GM21447 (cell line): Measurements from ENCODE around the gene UQCRQ.
"Not testable (repeated sequence)": the region's sequence is repeated elsewhere in the genome, so short reads cannot be mapped to it uniquely, and the experiment has no call there.

Source experiments
- ATAC-seq: cut with Tn5 transposase; IDR thresholded peaks from one replicate; pipeline ENCODE4 v1.9.1; 2021; ENCODE audit not compliant: unreplicated experiment

UQCRQ gene

GRCh38 chr5:132831095-132831860 is 35.2 kb upstream of the UQCRQ start:
- no peak for ATAC-seq

- no peak for ATAC-seq
These were observed 33.8 kb upstream of the UQCRQ start for GRCh38 chr5:132832612-132833011.

GRCh38 chr5:132834057-132834456 is 32.4 kb upstream of the UQCRQ start:
- ATAC-seq = no peak

- no peak for ATAC-seq
These were observed 29.6 kb upstream of the UQCRQ start for GRCh38 chr5:132836852-132837251.

GRCh38 chr5:132837868-132838267 is 28.6 kb upstream of the UQCRQ start:
- no peak for ATAC-seq

GRCh38 chr5:132838516-132839282 is 27.7 kb upstream of the UQCRQ start:
- ATAC-seq = no peak

GRCh38 chr5:132839426-132840301 is 26.8 kb upstream of the UQCRQ start:
- ATAC-seq = no peak

GRCh38 chr5:132840313-132840712 is 26.1 kb upstream of the UQCRQ start:
- no peak for ATAC-seq

- no peak for ATAC-seq
These were observed 25.5 kb upstream of the UQCRQ start for GRCh38 chr5:132840896-132841295.

- no peak for ATAC-seq
These were observed 25.1 kb upstream of the UQCRQ start for GRCh38 chr5:132841305-132841704.

GRCh38 chr5:132848270-132848669 is 18.2 kb upstream of the UQCRQ start:
- ATAC-seq = no peak

GRCh38 chr5:132849347-132849746 is 17.1 kb upstream of the UQCRQ start:
- no peak for ATAC-seq

- no peak for ATAC-seq
These were observed 16.4 kb upstream of the UQCRQ start for GRCh38 chr5:132850066-132850465.

GRCh38 chr5:132853323-132853722 is 13.1 kb upstream of the UQCRQ start:
- ATAC-seq = no peak

- no peak for ATAC-seq
These were observed 12.7 kb upstream of the UQCRQ start for GRCh38 chr5:132853790-132854189.

- no peak for ATAC-seq
These were observed 12.1 kb upstream of the UQCRQ start for GRCh38 chr5:132854301-132854700.

GRCh38 chr5:132854992-132855391 is 11.4 kb upstream of the UQCRQ start:
- not testable (repeated sequence) for ATAC-seq

GRCh38 chr5:132856011-132856410 is 10.4 kb upstream of the UQCRQ start:
- no peak for ATAC-seq

GRCh38 chr5:132859889-132860437 is 6.5 kb upstream of the UQCRQ start:
- ATAC-seq = no peak

- no peak for ATAC-seq
These were observed 5.7 kb upstream of the UQCRQ start for GRCh38 chr5:132860742-132861141.
